Panc1 (cell line): Measurements from ENCODE around the gene CCL20. TPM values are rescaled to one million over a fixed set of nuclear protein-coding genes. Genes with fewer than 3 reads are reported as not detected.

Experiments used
- ATAC-seq: fragments of 200-7000 bp; cut with Tn5 transposase; 2 replicates; pipeline ENCODE4 v1.9.1; 2020; ENCODE audit warnings: mild to moderate bottlenecking, moderate library complexity
- BruUV-seq: library from RNA; stranded (reverse); fragments of 400-500 nt; replicated peaks from 2 replicates; lab custom pipeline; 2021; lab: Mats Ljungman, UMichigan
- CTCF ChIA-PET: fragments of 300-600 bp; sonication (Branson Sonifier 250); formaldehyde crosslinking; loops from one replicate; lab custom pipeline; 2022; ENCODE audit warnings: antibody characterized with exemption; lab: Charles Lee
- POLR2A ChIA-PET: fragments of 300-600 bp; sonication (Branson Sonifier 250); formaldehyde crosslinking; loops from one replicate; lab custom pipeline; 2022; ENCODE audit warnings: antibody characterized with exemption; lab: Charles Lee
- DNase-seq: peaks from one replicate; pipeline ENCODE4 v3.0.0-alpha.2; 2010; ENCODE audit warnings: low read depth, low spot score
- H3K27ac ChIP-seq: 2 replicates; pipeline ENCODE4 v1.5.1; 2011; ENCODE audit warnings: mild to moderate bottlenecking, low read length, inconsistent platforms
- H3K27me3 ChIP-seq: fragments of 200-500 bp; sonication (Bioruptor generic); 2 replicates; pipeline ENCODE4 v1.6.0; 2014; ENCODE audit warnings: low read length, inconsistent platforms; ENCODE audit not compliant: control insufficient read depth, insufficient read depth
- H3K36me3 ChIP-seq: fragments of 200-500 bp; sonication (Bioruptor generic); 2 replicates; pipeline ENCODE4 v1.5.1; 2014; ENCODE audit warnings: inconsistent platforms, mild to moderate bottlenecking, low read length, moderate library complexity; ENCODE audit not compliant: control insufficient read depth, insufficient read depth
- H3K4me1 ChIP-seq: 2 replicates; pipeline ENCODE4 v1.5.1; 2011; ENCODE audit warnings: inconsistent platforms, mild to moderate bottlenecking, low read length, moderate library complexity; ENCODE audit not compliant: control insufficient read depth, insufficient read depth
- H3K4me3 ChIP-seq, 2 experiments: 2 replicates each; pipeline ENCODE4 v1.5.1; 2011 to 2012; ENCODE audit warnings: low read depth in 2 of 2, low read length in 2 of 2, mild to moderate bottlenecking in 2 of 2, inconsistent platforms in 1 of 2, moderate library complexity in 1 of 2
- H3K9me3 ChIP-seq: fragments of 200-500 bp; sonication (Bioruptor generic); 2 replicates; pipeline ENCODE4 v1.5.1; 2014; ENCODE audit warnings: low read depth, mild to moderate bottlenecking, inconsistent platforms, low read length, moderate library complexity; ENCODE audit not compliant: control insufficient read depth, insufficient read depth
- CTCF ChIP-seq: fragments of 450-650 bp; IDR thresholded peaks from 2 replicates; pipeline ENCODE4 v1.5.1; 2017; ENCODE audit warnings: mild to moderate bottlenecking
- POLR2AphosphoS5 ChIP-seq: IDR thresholded peaks from 2 replicates; pipeline ENCODE4 v1.6.1; 2012; ENCODE audit warnings: mild to moderate bottlenecking, low read depth, low read length, moderate library complexity
- REST ChIP-seq, 2 experiments: IDR thresholded peaks; 2 replicates each; pipeline ENCODE4 v1.6.1; 2011 to 2012; ENCODE audit warnings: low read depth in 2 of 2, control low read depth in 1 of 2, low read length in 1 of 2, mild to moderate bottlenecking in 1 of 2, moderate library complexity in 1 of 2; ENCODE audit not compliant: insufficient read depth in 1 of 2
- SIN3A ChIP-seq: IDR thresholded peaks from 2 replicates; pipeline ENCODE4 v1.6.1; 2012; ENCODE audit warnings: low read depth, mild to moderate bottlenecking, low read length, moderate library complexity, borderline replicate concordance; ENCODE audit not compliant: insufficient read depth
- TCF7L2 ChIP-seq: IDR thresholded peaks from 2 replicates; pipeline ENCODE4 v1.6.1; 2011; ENCODE audit warnings: mild to moderate bottlenecking, low read depth, low read length, inconsistent platforms
- in situ Hi-C: cut with HindIII; loops from 2 replicates; pipeline ENCODE4 v1.10.0; 2016; ENCODE audit warnings: low sequenced_read_pairs, low pct_unique_long_range_greater_than_20kb
- intact Hi-C: fragments of 100-400 bp; cut with micrococcal nuclease; formaldehyde crosslinking; loops from one replicate; pipeline ENCODE4 v1.10.0; 2022; ENCODE audit not compliant: unreplicated experiment
- total RNA-seq: library from RNA; stranded (reverse); gene quantifications from one replicate; pipeline ENCODE4 v1.2.1, GENCODE V29; 2021; ENCODE audit not compliant: unreplicated experiment

Gene CCL20
- total RNA-seq, 1 experiment from 2014 or later, result not detected

DNA sequence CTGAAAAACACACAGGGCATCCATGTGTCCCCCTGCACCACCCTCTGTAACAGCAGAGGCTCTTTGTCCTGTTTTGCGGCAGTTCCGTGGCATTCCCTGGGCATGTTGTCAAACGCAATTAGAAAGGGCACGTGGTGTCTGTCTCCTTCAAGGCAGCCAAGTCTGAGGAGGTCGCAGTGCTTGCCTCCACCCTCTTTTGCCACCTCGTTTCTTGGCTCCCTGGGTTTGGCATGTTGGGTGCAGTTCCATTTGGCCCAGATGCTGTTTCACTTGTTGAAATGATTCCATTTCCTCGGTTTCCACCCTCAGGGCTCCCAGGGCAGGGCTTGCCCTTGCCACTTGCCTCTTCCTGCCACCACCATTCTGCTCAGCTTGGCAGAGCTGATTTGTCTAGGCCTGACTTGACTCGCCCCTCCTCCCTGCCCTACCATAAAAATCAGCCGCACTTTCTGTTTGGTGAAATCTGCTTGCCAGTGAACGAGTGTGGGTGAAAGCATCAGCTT is 12.4 kb downstream of the CCL20 start:
- no peak for TF ChIP-seq POLR2AphosphoS5
- TF ChIP-seq SIN3A, result no peak
- no peak for TF ChIP-seq TCF7L2
- TF ChIP-seq REST (IDR thresholded peaks at IDR 0.05; ENCODE audit: insufficient read depth in 1 of 2, low read depth in 2 of 2, low read length in 1 of 2), result no peak
- no peak for TF ChIP-seq CTCF
- intact Hi-C loops, result no loop called here
- Histone ChIP-seq H3K4me1 (no peaks in the 10 kb centered on the region), H3K36me3 (no peaks in the 10 kb centered on the region), H3K27ac (no peak overlapping the region), H3K9me3 (no peaks in the 10 kb centered on the region; the same call in 1 of the 2 replicates), H3K27me3 (no peaks in the 10 kb centered on the region), H3K4me3 (no peak overlapping the region)
- POLR2A ChIA-PET, result no interaction called here
- ATAC-seq, result no peak
- no peak for DNase-seq
- in situ Hi-C loops, result no loop called here
- CTCF ChIA-PET, result no interaction called here
- BruUV-seq, result no TSS peak

DNA sequence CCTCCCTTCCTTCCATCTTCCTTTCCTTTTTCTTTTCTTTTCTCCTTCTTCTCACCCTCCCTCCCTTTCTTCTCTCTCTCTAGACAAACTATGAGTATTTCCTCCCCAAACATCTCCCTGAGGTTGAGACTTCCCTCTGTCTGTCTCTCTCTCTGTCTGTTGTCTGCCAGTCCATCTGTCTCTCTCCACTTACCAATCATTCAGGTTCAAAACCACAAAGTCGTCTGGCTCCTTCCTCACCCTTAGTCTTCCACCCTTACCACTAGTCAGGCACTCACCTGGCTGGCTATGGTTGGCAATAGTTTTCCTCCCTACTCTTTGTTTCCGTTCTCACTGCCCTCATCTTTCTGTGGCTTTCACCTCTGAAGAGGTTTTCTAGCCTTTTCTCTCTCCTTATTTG is 12.9 kb downstream of the CCL20 start:
- Histone ChIP-seq H3K36me3 (no peaks in the 10 kb centered on the region), H3K4me3 (no peak overlapping the region), H3K27me3 (no peaks in the 10 kb centered on the region), H3K4me1 (no peaks in the 10 kb centered on the region), H3K9me3 (no peaks in the 10 kb centered on the region; the same call in 1 of the 2 replicates), H3K27ac (no peak overlapping the region)
- ATAC-seq, result no peak
- TF ChIP-seq POLR2AphosphoS5 (no peak), SIN3A (no peak), REST (IDR thresholded peaks at IDR 0.05; ENCODE audit: insufficient read depth in 1 of 2, low read depth in 2 of 2, low read length in 1 of 2) (no peak), CTCF (no peak), TCF7L2 (no peak)
- intact Hi-C loops (no loop called here), in situ Hi-C loops (no loop called here)
- DNase-seq, result no peak
- CTCF ChIA-PET, result no interaction called here
- BruUV-seq, result no TSS peak
- POLR2A ChIA-PET, result no interaction called here
